Erythroblast (primary cell): ENCODE results near the gene RNASEH1.

ENCODE experiments used
- GATA1 ChIP-seq: IDR thresholded peaks from 2 replicates; pipeline ENCODE4 v1.6.1; 2011; ENCODE audit warnings: low read depth, mild to moderate bottlenecking, control low read depth, low read length, moderate library complexity
- POLR2A ChIP-seq: IDR thresholded peaks from 2 replicates; pipeline ENCODE4 v1.6.1; 2011; ENCODE audit warnings: mild to moderate bottlenecking, low read length

GRCh38 chr2:3595985-3596384 lies 37.9 kb upstream of the RNASEH1 start:
- TF ChIP-seq POLR2A: no peak
- no peak for TF ChIP-seq GATA1
